ENCODE data around the gene BDH1.

GRCh38 chr3:197564097-197564843 is 8.5 kb upstream of the BDH1 start:
- TF ChIP-seq CTCF (IDR thresholded peaks at IDR 0.05; ENCODE audit: insufficient read depth, low read length, poor library complexity, severe bottlenecking) (no peak), EZH2phosphoT487 (conservative IDR thresholded peaks at IDR 0.05; ENCODE audit: low read length) (no peak)

Data from SU-DHL-6 (cell line).